Stimulated activated CD4-positive, alpha-beta T cell treated with anti-CD3 and anti-CD28 coated beads, Interleukin-1b, Interleukin-23, amount 100 ng/mL, for 24 hours (primary cell): ENCODE data around the gene NDUFA3.

Experiments used
- DNase-seq, 4 experiments: peaks; one replicate each; pipeline ENCODE4 v3.0.0-alpha.2; 2020; ENCODE audit warnings: low read depth in 4 of 4, low spot score in 1 of 4

NDUFA3 gene

GRCh38 chr19:54137699-54138488, 35.2 kb downstream of the NDUFA3 start, which contains the start of gene CNOT3:
Gene CNOT3 (plus strand): TSS chr19:54137762. CDS start chr19:54142979, 5,217 bp downstream.
- no peak for DNase-seq

GRCh38 chr19:54138489-54139256, 36.0 kb downstream of the NDUFA3 start:
- DNase-seq, result no peak

GRCh38 chr19:54141356-54141755, 38.7 kb downstream of the NDUFA3 start:
- DNase-seq, result no peak

- no peak for DNase-seq
Measured at GRCh38 chr19:54142166-54142780, 39.6 kb downstream of the NDUFA3 start.

- no peak for DNase-seq
Measured at GRCh38 chr19:54145541-54146158, 43.0 kb downstream of the NDUFA3 start.

- no peak for DNase-seq
Measured at GRCh38 chr19:54147676-54148075, 45.0 kb downstream of the NDUFA3 start.

GRCh38 chr19:54148158-54148557, 45.5 kb downstream of the NDUFA3 start:
- no peak for DNase-seq

- DNase-seq, result no peak
Measured at GRCh38 chr19:54149021-54149812, 46.6 kb downstream of the NDUFA3 start.

- no peak for DNase-seq
Measured at GRCh38 chr19:54151362-54152035, 48.8 kb downstream of the NDUFA3 start.

- DNase-seq, result no peak
Measured at GRCh38 chr19:54152267-54152666, 49.6 kb downstream of the NDUFA3 start.

- DNase-seq, result no peak
Measured at GRCh38 chr19:54152878-54153524, 50.3 kb downstream of the NDUFA3 start.

GRCh38 chr19:54153731-54154326, 51.2 kb downstream of the NDUFA3 start:
- no peak for DNase-seq

GRCh38 chr19:54154603-54155345, 52.1 kb downstream of the NDUFA3 start:
- no peak for DNase-seq

- DNase-seq, result no peak
Measured at GRCh38 chr19:54155694-54156093, 53.0 kb downstream of the NDUFA3 start.

GRCh38 chr19:54156490-54156889, 53.8 kb downstream of the NDUFA3 start:
- no peak for DNase-seq

GRCh38 chr19:54156953-54157352, 54.3 kb downstream of the NDUFA3 start:
- DNase-seq, result no peak
